Progenitor cell of endocrine pancreas (in vitro differentiated cells): ENCODE measurements around the gene ERCC2. TPM values are rescaled to one million over a fixed set of nuclear protein-coding genes. Genes with fewer than 3 reads are reported as not detected.

Experiments
- DNase-seq: peaks from one replicate; pipeline ENCODE4 v3.0.0; 2021; ENCODE audit warnings: low spot score; ENCODE audit not compliant: unreplicated experiment
- H3K27ac Mint-ChIP-seq: 2 replicates; pipeline ENCODE4 v1.8.0; 2021; ENCODE audit warnings: mild to moderate bottlenecking, moderate library complexity, mixed read lengths
- H3K27me3 Mint-ChIP-seq: 2 replicates; pipeline ENCODE4 v1.8.0; 2021; ENCODE audit warnings: mixed read lengths
- H3K36me3 Mint-ChIP-seq: 2 replicates; pipeline ENCODE4 v1.8.0; 2022; ENCODE audit warnings: mixed read lengths; ENCODE audit not compliant: insufficient read depth
- H3K4me1 Mint-ChIP-seq: 2 replicates; pipeline ENCODE4 v1.8.0; 2021; ENCODE audit warnings: low read depth, mixed read lengths
- H3K4me3 Mint-ChIP-seq: 2 replicates; pipeline ENCODE4 v1.8.0; 2021; ENCODE audit warnings: low read depth, mild to moderate bottlenecking, moderate library complexity, mixed read lengths
- H3K9me3 Mint-ChIP-seq: 2 replicates; pipeline ENCODE4 v1.8.0; 2021; ENCODE audit warnings: low read depth, mixed read lengths
- total RNA-seq: library from RNA; stranded (reverse); gene quantifications from 2 replicates; pipeline ENCODE4 v1.2.1, GENCODE V29; 2021
- TF ChIP-seq, protein P1 (sequence below): fragments of 200-600 bp; sonication (generic); IDR thresholded peaks from one replicate; pipeline ENCODE4 v1.5.0; 2021; ENCODE audit warnings: antibody characterized with exemption, mild to moderate bottlenecking; ENCODE audit not compliant: unreplicated experiment

Gene ERCC2
- total RNA-seq, 1 donor from 2014 or later, result 63.8 TPM

- no peaks in the 10 kb centered on the region for H3K4me1 Mint-ChIP-seq
- no peaks in the 10 kb centered on the region for H3K9me3 Mint-ChIP-seq
- peaks cover 1% of the 10 kb centered on the region for H3K36me3 Mint-ChIP-seq
- TF ChIP-seq, protein P1, sequence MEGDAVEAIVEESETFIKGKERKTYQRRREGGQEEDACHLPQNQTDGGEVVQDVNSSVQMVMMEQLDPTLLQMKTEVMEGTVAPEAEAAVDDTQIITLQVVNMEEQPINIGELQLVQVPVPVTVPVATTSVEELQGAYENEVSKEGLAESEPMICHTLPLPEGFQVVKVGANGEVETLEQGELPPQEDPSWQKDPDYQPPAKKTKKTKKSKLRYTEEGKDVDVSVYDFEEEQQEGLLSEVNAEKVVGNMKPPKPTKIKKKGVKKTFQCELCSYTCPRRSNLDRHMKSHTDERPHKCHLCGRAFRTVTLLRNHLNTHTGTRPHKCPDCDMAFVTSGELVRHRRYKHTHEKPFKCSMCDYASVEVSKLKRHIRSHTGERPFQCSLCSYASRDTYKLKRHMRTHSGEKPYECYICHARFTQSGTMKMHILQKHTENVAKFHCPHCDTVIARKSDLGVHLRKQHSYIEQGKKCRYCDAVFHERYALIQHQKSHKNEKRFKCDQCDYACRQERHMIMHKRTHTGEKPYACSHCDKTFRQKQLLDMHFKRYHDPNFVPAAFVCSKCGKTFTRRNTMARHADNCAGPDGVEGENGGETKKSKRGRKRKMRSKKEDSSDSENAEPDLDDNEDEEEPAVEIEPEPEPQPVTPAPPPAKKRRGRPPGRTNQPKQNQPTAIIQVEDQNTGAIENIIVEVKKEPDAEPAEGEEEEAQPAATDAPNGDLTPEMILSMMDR, result no peak
- H3K27me3 Mint-ChIP-seq, result peaks cover 7% of the 10 kb centered on the region
- no peak for DNase-seq
- H3K4me3 Mint-ChIP-seq, result no peak overlapping the region
- H3K27ac Mint-ChIP-seq, result no peak overlapping the region
These were observed 12.1 kb upstream of the ERCC2 start for GRCh38 chr19:45382426-45382825.

DNA sequence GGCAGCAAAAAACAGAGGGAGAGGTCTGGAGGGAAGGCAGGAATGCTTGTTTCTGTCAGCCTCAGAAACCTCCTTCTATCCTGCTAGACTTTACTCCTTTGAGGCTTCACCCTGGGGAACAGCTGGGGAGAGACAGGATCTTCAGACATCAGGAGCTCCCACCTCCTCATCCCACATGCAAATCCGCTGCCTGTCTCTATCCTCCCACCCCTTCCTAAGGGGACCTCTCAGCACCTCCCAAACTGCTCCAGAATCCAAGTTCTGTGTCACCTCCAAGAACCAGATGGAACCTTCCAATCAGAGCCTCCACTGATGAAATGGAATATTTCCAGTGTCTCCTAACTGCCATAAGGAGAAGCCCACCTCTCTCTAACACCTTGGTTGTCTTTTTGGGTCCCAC is 9.7 kb upstream of the ERCC2 start:
- H3K9me3 Mint-ChIP-seq, result no peaks in the 10 kb centered on the region
- no peak overlapping the region for H3K4me3 Mint-ChIP-seq
- no peaks in the 10 kb centered on the region for H3K4me1 Mint-ChIP-seq
- H3K36me3 Mint-ChIP-seq, result peaks cover 1% of the 10 kb centered on the region
- DNase-seq, result no peak
- H3K27ac Mint-ChIP-seq, result no peak overlapping the region
- TF ChIP-seq, protein P1, result no peak
- H3K27me3 Mint-ChIP-seq, result peaks cover 4% of the 10 kb centered on the region

GRCh38 chr19:45376045-45376724 is 5.8 kb upstream of the ERCC2 start:
- Mint-ChIP-seq H3K27me3 (no peaks in the 10 kb centered on the region), H3K36me3 (no peaks in the 10 kb centered on the region), H3K4me3 (no peak overlapping the region), H3K27ac (peak overlapping the region; percentile 16), H3K4me1 (peaks cover 2% of the 10 kb centered on the region), H3K9me3 (no peaks in the 10 kb centered on the region)
- DNase-seq, result no peak
- TF ChIP-seq, protein P1, result no peak

DNA sequence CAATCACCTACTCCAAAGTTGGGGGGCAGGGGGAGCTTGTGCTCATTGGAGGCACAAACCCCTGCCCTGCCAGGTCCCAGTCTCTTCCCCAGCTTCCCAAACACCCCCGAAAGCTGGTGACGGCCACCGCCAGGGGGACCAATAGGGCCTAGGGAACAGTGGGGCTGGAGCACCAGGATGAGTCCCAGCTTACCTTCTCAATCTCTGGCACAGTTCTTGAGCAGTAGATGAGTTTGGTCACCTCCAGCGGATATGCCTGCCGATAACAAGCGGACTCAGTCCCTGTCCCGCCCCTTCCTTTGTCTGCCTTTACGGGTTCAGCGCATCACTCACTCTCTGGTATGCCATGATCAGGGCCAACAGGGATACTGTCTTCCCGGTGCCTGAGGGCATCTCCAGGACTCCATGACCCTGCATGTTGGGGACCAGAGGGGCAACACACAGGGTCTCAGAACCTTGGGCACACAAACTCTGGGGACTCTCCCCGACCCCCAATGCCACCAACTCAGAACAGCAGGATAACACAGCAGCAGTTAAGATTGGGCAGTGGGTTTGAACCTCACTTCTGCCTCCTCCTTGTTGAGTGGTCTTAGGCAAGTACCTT is 1.5 kb downstream of the ERCC2 start:
- Mint-ChIP-seq H3K4me3 (peak overlapping the region; percentile 55), H3K27ac (no peak overlapping the region), H3K27me3 (no peaks in the 10 kb centered on the region), H3K4me1 (peaks cover 6% of the 10 kb centered on the region), H3K9me3 (no peaks in the 10 kb centered on the region), H3K36me3 (peaks cover 2% of the 10 kb centered on the region)
- TF ChIP-seq, protein P1, result no peak
- no peak for DNase-seq

- DNase-seq, result no peak
- no peak overlapping the region for H3K27ac Mint-ChIP-seq
- H3K27me3 Mint-ChIP-seq, result no peaks in the 10 kb centered on the region
- H3K4me3 Mint-ChIP-seq, result no peak overlapping the region
- peaks cover 6% of the 10 kb centered on the region for H3K4me1 Mint-ChIP-seq
- H3K9me3 Mint-ChIP-seq, result no peaks in the 10 kb centered on the region
- TF ChIP-seq, protein P1, result no peak
- H3K36me3 Mint-ChIP-seq, result peaks cover 2% of the 10 kb centered on the region
These were observed 2.2 kb downstream of the ERCC2 start for GRCh38 chr19:45368127-45368526.
